Panc1 (cell line): ENCODE data around the gene DOCK1. TPM values are rescaled to one million over a fixed set of nuclear protein-coding genes. Genes with fewer than 3 reads are reported as not detected.

Source experiments
- ATAC-seq: fragments of 200-7000 bp; cut with Tn5 transposase; 2 replicates; pipeline ENCODE4 v1.9.1; 2020; ENCODE audit warnings: mild to moderate bottlenecking, moderate library complexity
- BruUV-seq: library from RNA; stranded (reverse); fragments of 400-500 nt; replicated peaks from 2 replicates; lab custom pipeline; 2021; lab: Mats Ljungman, UMichigan
- CTCF ChIA-PET: fragments of 300-600 bp; sonication (Branson Sonifier 250); formaldehyde crosslinking; loops from one replicate; lab custom pipeline; 2022; ENCODE audit warnings: antibody characterized with exemption; lab: Charles Lee
- POLR2A ChIA-PET: fragments of 300-600 bp; sonication (Branson Sonifier 250); formaldehyde crosslinking; loops from one replicate; lab custom pipeline; 2022; ENCODE audit warnings: antibody characterized with exemption; lab: Charles Lee
- DNase-seq: peaks from one replicate; pipeline ENCODE4 v3.0.0-alpha.2; 2010; ENCODE audit warnings: low read depth, low spot score
- H3K27ac ChIP-seq: 2 replicates; pipeline ENCODE4 v1.5.1; 2011; ENCODE audit warnings: mild to moderate bottlenecking, low read length, inconsistent platforms
- H3K27me3 ChIP-seq: fragments of 200-500 bp; sonication (Bioruptor generic); 2 replicates; pipeline ENCODE4 v1.6.0; 2014; ENCODE audit warnings: low read length, inconsistent platforms; ENCODE audit not compliant: control insufficient read depth, insufficient read depth
- H3K36me3 ChIP-seq: fragments of 200-500 bp; sonication (Bioruptor generic); 2 replicates; pipeline ENCODE4 v1.5.1; 2014; ENCODE audit warnings: inconsistent platforms, mild to moderate bottlenecking, low read length, moderate library complexity; ENCODE audit not compliant: control insufficient read depth, insufficient read depth
- H3K4me1 ChIP-seq: 2 replicates; pipeline ENCODE4 v1.5.1; 2011; ENCODE audit warnings: inconsistent platforms, mild to moderate bottlenecking, low read length, moderate library complexity; ENCODE audit not compliant: control insufficient read depth, insufficient read depth
- H3K4me3 ChIP-seq, 2 experiments: 2 replicates each; pipeline ENCODE4 v1.5.1; 2011 to 2012; ENCODE audit warnings: low read depth in 2 of 2, low read length in 2 of 2, mild to moderate bottlenecking in 2 of 2, inconsistent platforms in 1 of 2, moderate library complexity in 1 of 2
- H3K9me3 ChIP-seq: fragments of 200-500 bp; sonication (Bioruptor generic); 2 replicates; pipeline ENCODE4 v1.5.1; 2014; ENCODE audit warnings: low read depth, mild to moderate bottlenecking, inconsistent platforms, low read length, moderate library complexity; ENCODE audit not compliant: control insufficient read depth, insufficient read depth
- POLR2AphosphoS5 ChIP-seq: IDR thresholded peaks from 2 replicates; pipeline ENCODE4 v1.6.1; 2012; ENCODE audit warnings: mild to moderate bottlenecking, low read depth, low read length, moderate library complexity
- SIN3A ChIP-seq: IDR thresholded peaks from 2 replicates; pipeline ENCODE4 v1.6.1; 2012; ENCODE audit warnings: low read depth, mild to moderate bottlenecking, low read length, moderate library complexity, borderline replicate concordance; ENCODE audit not compliant: insufficient read depth
- TCF7L2 ChIP-seq: IDR thresholded peaks from 2 replicates; pipeline ENCODE4 v1.6.1; 2011; ENCODE audit warnings: mild to moderate bottlenecking, low read depth, low read length, inconsistent platforms
- in situ Hi-C: cut with HindIII; loops from 2 replicates; pipeline ENCODE4 v1.10.0; 2016; ENCODE audit warnings: low sequenced_read_pairs, low pct_unique_long_range_greater_than_20kb
- intact Hi-C: fragments of 100-400 bp; cut with micrococcal nuclease; formaldehyde crosslinking; loops from one replicate; pipeline ENCODE4 v1.10.0; 2022; ENCODE audit not compliant: unreplicated experiment
- total RNA-seq: library from RNA; stranded (reverse); gene quantifications from one replicate; pipeline ENCODE4 v1.2.1, GENCODE V29; 2021; ENCODE audit not compliant: unreplicated experiment
- TF ChIP-seq, protein P1 (sequence below): fragments of 450-650 bp; IDR thresholded peaks from 2 replicates; pipeline ENCODE4 v1.5.1; 2017; ENCODE audit warnings: mild to moderate bottlenecking
- TF ChIP-seq, protein P2 (sequence below), 2 experiments: IDR thresholded peaks; 2 replicates each; pipeline ENCODE4 v1.6.1; 2011 to 2012; ENCODE audit warnings: low read depth in 2 of 2, control low read depth in 1 of 2, low read length in 1 of 2, mild to moderate bottlenecking in 1 of 2, moderate library complexity in 1 of 2; ENCODE audit not compliant: insufficient read depth in 1 of 2

DOCK1 gene
- total RNA-seq, 1 experiment from 2014 or later, result 67.6 TPM

DNA sequence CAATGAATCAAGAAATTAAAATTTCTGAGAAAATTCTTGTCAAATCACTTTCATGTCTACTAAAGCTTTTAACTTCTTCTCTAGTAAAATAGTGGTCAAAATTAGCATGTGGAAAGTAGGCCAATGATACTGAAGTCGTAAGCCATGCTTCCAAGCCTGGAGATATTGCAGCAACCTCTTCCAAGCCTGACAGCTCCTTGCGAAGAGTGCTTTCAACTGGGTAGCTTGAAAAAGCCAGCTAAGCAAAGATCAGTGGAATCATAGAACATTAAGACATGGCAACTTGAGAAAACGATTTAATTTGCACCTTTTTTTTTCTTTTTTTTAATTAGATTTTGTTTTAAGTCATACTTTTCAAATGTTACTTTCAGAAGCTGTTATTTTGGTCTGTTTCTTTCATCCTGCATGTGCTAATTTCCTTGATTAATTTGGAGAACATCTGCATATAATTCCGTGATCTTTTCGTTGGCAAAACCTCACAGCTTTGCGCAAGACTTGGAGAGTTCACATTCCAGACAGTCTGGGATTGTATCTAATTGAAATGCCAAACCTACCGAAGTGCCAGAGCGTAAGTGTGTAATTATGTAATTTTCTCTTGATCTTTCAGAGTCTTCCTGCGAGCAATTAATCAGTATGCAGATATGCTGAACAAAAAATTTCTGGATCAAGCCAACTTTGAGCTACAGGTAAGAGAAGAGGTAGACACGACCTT is 433.3 kb downstream of the DOCK1 start:
- H3K36me3 ChIP-seq, result no peaks in the 10 kb centered on the region
- ATAC-seq (no peak), DNase-seq (no peak)
- TF ChIP-seq, protein P1, sequence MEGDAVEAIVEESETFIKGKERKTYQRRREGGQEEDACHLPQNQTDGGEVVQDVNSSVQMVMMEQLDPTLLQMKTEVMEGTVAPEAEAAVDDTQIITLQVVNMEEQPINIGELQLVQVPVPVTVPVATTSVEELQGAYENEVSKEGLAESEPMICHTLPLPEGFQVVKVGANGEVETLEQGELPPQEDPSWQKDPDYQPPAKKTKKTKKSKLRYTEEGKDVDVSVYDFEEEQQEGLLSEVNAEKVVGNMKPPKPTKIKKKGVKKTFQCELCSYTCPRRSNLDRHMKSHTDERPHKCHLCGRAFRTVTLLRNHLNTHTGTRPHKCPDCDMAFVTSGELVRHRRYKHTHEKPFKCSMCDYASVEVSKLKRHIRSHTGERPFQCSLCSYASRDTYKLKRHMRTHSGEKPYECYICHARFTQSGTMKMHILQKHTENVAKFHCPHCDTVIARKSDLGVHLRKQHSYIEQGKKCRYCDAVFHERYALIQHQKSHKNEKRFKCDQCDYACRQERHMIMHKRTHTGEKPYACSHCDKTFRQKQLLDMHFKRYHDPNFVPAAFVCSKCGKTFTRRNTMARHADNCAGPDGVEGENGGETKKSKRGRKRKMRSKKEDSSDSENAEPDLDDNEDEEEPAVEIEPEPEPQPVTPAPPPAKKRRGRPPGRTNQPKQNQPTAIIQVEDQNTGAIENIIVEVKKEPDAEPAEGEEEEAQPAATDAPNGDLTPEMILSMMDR, result no peak
- ChIA-PET CTCF (no interaction called here), POLR2A (no interaction called here)
- BruUV-seq, result no TSS peak
- no peaks in the 10 kb centered on the region for H3K27me3 ChIP-seq
- no peaks in the 10 kb centered on the region for H3K9me3 ChIP-seq
- H3K4me1 ChIP-seq, result no peaks in the 10 kb centered on the region
- in situ Hi-C loops, result no loop called here
- H3K27ac ChIP-seq, result no peak overlapping the region
- intact Hi-C loops, result no loop called here
- no peak overlapping the region for H3K4me3 ChIP-seq

DNA sequence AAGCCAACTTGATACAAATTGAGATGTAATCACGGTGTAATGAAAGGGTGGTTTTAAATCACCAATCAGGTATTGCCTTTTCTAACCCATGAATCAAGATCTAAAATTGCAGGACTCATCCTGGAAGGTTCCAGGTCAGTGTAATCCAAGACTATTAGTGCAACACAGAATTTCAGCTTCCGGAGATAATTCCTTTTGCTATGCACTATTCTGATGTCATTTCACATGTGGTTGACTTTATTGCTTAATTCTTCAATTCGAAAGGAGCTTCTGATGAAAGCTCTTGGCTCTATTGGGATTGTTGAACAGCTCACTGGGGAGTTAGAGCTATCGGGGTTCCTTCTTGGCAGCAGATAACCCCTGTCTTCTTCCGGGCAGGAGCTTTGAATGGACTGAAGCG is 438.6 kb downstream of the DOCK1 start:
- ChIA-PET POLR2A (interaction anchor here (0.6 kb wide), 1 partner anchor 70 kb away, joined by 3 read pairs; no protein-coding TSS in a partner anchor), CTCF (no interaction called here)
- Histone ChIP-seq H3K4me3 (no peak overlapping the region), H3K9me3 (no peaks in the 10 kb centered on the region), H3K36me3 (no peaks in the 10 kb centered on the region), H3K27me3 (no peaks in the 10 kb centered on the region), H3K27ac (no peak overlapping the region), H3K4me1 (no peaks in the 10 kb centered on the region)
- DNase-seq (no peak), ATAC-seq (no peak)
- TF ChIP-seq POLR2AphosphoS5 (no peak), TCF7L2 (no peak), SIN3A (no peak)
- TF ChIP-seq, protein P1, result no peak
- TF ChIP-seq, protein P2, sequence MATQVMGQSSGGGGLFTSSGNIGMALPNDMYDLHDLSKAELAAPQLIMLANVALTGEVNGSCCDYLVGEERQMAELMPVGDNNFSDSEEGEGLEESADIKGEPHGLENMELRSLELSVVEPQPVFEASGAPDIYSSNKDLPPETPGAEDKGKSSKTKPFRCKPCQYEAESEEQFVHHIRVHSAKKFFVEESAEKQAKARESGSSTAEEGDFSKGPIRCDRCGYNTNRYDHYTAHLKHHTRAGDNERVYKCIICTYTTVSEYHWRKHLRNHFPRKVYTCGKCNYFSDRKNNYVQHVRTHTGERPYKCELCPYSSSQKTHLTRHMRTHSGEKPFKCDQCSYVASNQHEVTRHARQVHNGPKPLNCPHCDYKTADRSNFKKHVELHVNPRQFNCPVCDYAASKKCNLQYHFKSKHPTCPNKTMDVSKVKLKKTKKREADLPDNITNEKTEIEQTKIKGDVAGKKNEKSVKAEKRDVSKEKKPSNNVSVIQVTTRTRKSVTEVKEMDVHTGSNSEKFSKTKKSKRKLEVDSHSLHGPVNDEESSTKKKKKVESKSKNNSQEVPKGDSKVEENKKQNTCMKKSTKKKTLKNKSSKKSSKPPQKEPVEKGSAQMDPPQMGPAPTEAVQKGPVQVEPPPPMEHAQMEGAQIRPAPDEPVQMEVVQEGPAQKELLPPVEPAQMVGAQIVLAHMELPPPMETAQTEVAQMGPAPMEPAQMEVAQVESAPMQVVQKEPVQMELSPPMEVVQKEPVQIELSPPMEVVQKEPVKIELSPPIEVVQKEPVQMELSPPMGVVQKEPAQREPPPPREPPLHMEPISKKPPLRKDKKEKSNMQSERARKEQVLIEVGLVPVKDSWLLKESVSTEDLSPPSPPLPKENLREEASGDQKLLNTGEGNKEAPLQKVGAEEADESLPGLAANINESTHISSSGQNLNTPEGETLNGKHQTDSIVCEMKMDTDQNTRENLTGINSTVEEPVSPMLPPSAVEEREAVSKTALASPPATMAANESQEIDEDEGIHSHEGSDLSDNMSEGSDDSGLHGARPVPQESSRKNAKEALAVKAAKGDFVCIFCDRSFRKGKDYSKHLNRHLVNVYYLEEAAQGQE (IDR thresholded peaks at IDR 0.05; ENCODE audit: insufficient read depth in 1 of 2, low read depth in 2 of 2, low read length in 1 of 2), result no peak
- intact Hi-C loops (no loop called here), in situ Hi-C loops (no loop called here)
- TSS peak; percentile 44 for BruUV-seq
